Measurements from ENCODE around the gene SYN1. TPM values are rescaled to one million over a fixed set of nuclear protein-coding genes. Genes with fewer than 3 reads are reported as not detected.

SYN1 gene
- total RNA-seq, 4 donors from 2014 or later: 0.22 to 0.36 TPM; not detected in 2

DNA sequence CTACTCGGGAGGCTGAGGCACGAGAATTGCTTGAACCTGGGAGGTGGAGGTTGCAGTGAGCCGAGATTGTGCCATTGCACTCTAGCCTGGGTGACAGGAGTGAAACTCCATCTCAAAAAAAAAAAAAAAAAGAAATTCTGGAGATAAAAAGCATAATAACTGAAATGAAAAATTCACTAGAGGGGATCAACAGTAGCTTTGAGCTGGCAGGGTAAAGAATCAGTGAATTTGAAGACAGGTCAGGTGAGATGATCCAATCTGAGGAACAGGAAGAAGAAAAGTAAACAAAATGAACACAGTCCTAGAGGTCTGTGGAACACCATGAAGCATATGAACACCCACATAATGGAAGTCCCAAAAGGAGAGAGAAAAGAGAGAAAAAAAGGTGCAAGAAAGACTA lies 22.4 kb downstream of the SYN1 start:
- no peak for ATAC-seq
- no peaks in the 10 kb centered on the region for H3K27me3 ChIP-seq
- no peak overlapping the region for H3K4me3 ChIP-seq
- peaks cover 0 to 12% (median 0%) of the 10 kb centered on the region in 3 donors for H3K9me3 ChIP-seq
- intact Hi-C loops (cut with DNase I; ENCODE audit: low total_unique reads): no loop called here
- in situ Hi-C loops (cut with MboI; ENCODE audit: low sequenced_read_pairs in 4 of 4): no loop called here
- DNase-seq: no peak
- H3K36me3 ChIP-seq: no peaks in the 10 kb centered on the region
- no peak overlapping the region for H3K27ac ChIP-seq
- no peaks in the 10 kb centered on the region for H3K4me1 ChIP-seq
- TF ChIP-seq, protein P1, sequence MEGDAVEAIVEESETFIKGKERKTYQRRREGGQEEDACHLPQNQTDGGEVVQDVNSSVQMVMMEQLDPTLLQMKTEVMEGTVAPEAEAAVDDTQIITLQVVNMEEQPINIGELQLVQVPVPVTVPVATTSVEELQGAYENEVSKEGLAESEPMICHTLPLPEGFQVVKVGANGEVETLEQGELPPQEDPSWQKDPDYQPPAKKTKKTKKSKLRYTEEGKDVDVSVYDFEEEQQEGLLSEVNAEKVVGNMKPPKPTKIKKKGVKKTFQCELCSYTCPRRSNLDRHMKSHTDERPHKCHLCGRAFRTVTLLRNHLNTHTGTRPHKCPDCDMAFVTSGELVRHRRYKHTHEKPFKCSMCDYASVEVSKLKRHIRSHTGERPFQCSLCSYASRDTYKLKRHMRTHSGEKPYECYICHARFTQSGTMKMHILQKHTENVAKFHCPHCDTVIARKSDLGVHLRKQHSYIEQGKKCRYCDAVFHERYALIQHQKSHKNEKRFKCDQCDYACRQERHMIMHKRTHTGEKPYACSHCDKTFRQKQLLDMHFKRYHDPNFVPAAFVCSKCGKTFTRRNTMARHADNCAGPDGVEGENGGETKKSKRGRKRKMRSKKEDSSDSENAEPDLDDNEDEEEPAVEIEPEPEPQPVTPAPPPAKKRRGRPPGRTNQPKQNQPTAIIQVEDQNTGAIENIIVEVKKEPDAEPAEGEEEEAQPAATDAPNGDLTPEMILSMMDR (IDR thresholded peaks at IDR 0.05 in 4 of 5, conservative IDR thresholded peaks at IDR 0.05 in 1 of 5): no peak
- TF ChIP-seq POLR2A (IDR thresholded peaks at IDR 0.05): no peak

DNA sequence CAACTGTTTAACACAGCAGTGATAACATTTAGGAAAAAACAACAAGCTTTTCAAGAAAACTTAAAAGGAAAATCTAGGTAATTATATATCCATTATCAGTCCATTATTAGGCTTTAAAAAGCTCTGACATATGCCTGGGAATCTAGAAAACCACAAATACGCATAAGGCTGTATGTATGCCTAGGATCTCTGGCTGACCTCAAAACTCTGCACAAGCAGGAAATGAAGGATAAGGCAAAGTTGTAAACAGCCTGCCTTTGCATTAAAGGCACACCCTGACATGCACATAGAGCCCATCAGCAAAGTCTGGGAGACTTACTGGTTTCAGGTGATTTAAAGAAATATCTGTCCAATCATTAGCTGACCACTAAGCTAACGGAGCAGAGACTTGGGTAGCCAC lies 23.4 kb downstream of the SYN1 start:
- intact Hi-C loops (cut with DNase I; ENCODE audit: low total_unique reads) (no loop called here), in situ Hi-C loops (cut with MboI; ENCODE audit: low sequenced_read_pairs in 4 of 4) (no loop called here)
- Histone ChIP-seq H3K4me3 (no peak overlapping the region), H3K27ac (no peak overlapping the region), H3K27me3 (no peaks in the 10 kb centered on the region), H3K36me3 (no peaks in the 10 kb centered on the region), H3K9me3 (peaks cover 0 to 12% (median 0%) of the 10 kb centered on the region in 3 donors), H3K4me1 (no peaks in the 10 kb centered on the region)
- TF ChIP-seq POLR2A (IDR thresholded peaks at IDR 0.05): no peak
- TF ChIP-seq, protein P1 (IDR thresholded peaks at IDR 0.05 in 4 of 5, conservative IDR thresholded peaks at IDR 0.05 in 1 of 5): no peak
- DNase-seq (no peak), ATAC-seq (no peak)

DNA sequence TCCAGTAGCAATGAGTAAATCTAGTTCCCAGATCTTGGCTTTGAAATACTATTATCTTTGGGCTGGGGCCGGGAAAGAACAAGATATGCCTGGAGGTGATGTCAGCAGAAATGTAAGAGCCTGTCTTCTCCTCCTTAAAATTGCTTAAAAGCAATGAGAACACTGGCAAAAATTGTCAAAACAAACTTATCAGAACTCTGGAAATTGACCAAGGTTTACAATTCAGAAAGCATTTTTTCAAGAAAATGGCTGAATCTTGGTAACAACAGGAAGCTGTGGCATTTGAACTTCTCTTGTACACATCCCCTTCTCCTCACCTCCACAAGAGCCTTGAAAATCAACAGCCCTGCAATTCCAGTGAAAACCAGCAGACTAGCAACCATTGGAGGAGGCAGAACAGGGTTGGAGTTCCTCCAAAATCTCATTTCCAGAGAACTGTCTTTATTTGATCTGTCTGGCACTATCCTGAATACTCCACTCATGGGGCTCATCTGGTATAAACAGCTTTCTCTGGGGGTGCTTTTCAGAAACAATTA lies 23.9 kb downstream of the SYN1 start:
- no peaks in the 10 kb centered on the region for H3K4me1 ChIP-seq
- intact Hi-C loops (cut with DNase I; ENCODE audit: low total_unique reads) (no loop called here), in situ Hi-C loops (cut with MboI; ENCODE audit: low sequenced_read_pairs in 4 of 4) (no loop called here)
- H3K36me3 ChIP-seq: no peaks in the 10 kb centered on the region
- H3K27ac ChIP-seq: no peak overlapping the region
- H3K4me3 ChIP-seq: no peak overlapping the region
- H3K27me3 ChIP-seq: no peaks in the 10 kb centered on the region
- TF ChIP-seq, protein P1 (IDR thresholded peaks at IDR 0.05 in 4 of 5, conservative IDR thresholded peaks at IDR 0.05 in 1 of 5): no peak
- TF ChIP-seq POLR2A (IDR thresholded peaks at IDR 0.05): no peak
- H3K9me3 ChIP-seq: peaks cover 0 to 12% (median 0%) of the 10 kb centered on the region in 3 donors
- DNase-seq (no peak), ATAC-seq (no peak)

DNA sequence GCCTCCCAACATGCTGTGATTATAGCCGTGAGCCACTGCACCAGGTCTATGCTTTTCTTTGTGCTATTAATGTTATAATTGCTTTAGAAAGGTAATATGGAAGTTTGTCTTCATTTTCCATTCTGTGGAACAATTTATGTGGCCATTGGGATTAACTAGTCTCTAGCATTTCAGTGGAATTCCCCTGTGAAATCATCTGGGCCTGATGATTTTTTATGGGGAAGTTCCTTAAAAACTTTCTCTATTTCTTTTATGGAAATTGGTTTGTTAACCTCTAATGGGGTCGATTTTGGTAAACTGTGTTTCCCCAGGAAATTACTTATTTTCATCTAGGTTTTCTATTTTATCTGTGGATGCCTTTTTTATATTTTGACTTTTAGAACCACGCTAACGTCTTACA lies 26.1 kb downstream of the SYN1 start:
- Histone ChIP-seq H3K9me3 (peaks cover 0 to 4% (median 0%) of the 10 kb centered on the region in 3 donors), H3K27me3 (no peaks in the 10 kb centered on the region), H3K27ac (no peak overlapping the region), H3K36me3 (no peaks in the 10 kb centered on the region), H3K4me3 (no peak overlapping the region), H3K4me1 (no peaks in the 10 kb centered on the region)
- in situ Hi-C loops (cut with MboI; ENCODE audit: low sequenced_read_pairs in 4 of 4) (no loop called here), intact Hi-C loops (cut with DNase I; ENCODE audit: low total_unique reads) (no loop called here)
- ATAC-seq (no peak), DNase-seq (no peak)
- no peak for TF ChIP-seq POLR2A (IDR thresholded peaks at IDR 0.05)
- TF ChIP-seq, protein P1 (IDR thresholded peaks at IDR 0.05 in 4 of 5, conservative IDR thresholded peaks at IDR 0.05 in 1 of 5): no peak

DNA sequence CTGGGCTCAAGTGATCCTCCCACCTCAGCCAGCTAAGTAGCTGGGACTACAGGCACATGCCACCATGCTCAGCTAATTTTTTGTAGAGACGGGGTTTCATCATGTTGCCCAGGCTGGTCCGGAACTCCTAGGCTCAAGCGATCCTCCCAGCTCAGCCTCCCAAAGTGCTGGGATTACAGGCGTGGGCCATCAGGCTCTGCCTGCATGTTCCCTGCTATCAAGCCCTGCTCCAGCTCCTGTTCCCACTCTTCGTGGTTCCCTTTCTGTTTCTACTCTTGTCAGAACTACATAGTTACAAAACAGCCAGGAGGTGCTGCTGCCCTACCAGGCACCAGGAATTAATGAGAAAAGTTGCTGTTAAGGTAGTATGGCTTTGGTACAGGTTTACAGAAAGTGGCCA lies 28.7 kb downstream of the SYN1 start:
- H3K27me3 ChIP-seq: no peaks in the 10 kb centered on the region
- DNase-seq (no peak), ATAC-seq (no peak)
- H3K4me3 ChIP-seq: no peak overlapping the region
- no peaks in the 10 kb centered on the region for H3K4me1 ChIP-seq
- no peaks in the 10 kb centered on the region for H3K9me3 ChIP-seq
- H3K27ac ChIP-seq: no peak overlapping the region
- TF ChIP-seq, protein P1 (IDR thresholded peaks at IDR 0.05 in 4 of 5, conservative IDR thresholded peaks at IDR 0.05 in 1 of 5): no peak
- no peak for TF ChIP-seq POLR2A (IDR thresholded peaks at IDR 0.05)
- in situ Hi-C loops (cut with MboI; ENCODE audit: low sequenced_read_pairs in 4 of 4): no loop called here
- intact Hi-C loops (cut with DNase I; ENCODE audit: low total_unique reads): no loop called here
- no peaks in the 10 kb centered on the region for H3K36me3 ChIP-seq
